HepG2 (cell line): Measurements from ENCODE around the gene ADAMTS15. TPM values are rescaled to one million over a fixed set of nuclear protein-coding genes. Genes with fewer than 3 reads are reported as not detected.

Experiments used
- ATAC-seq: fragments of 200-7000 bp; cut with Tn5 transposase; 3 replicates; pipeline ENCODE4 v1.9.1; 2020; ENCODE audit warnings: mild to moderate bottlenecking, moderate library complexity
- BruUV-seq: library from RNA; stranded (reverse); fragments of 400-500 nt; replicated peaks from 2 replicates; lab custom pipeline; 2021; lab: Mats Ljungman, UMichigan
- CTCF ChIA-PET: fragments of 300-600 bp; formaldehyde crosslinking; extraction: SDS; loops from one replicate; lab custom pipeline; 2021; ENCODE audit warnings: low total read pairs, inconsistent platforms, low intra/inter-chr PET ratio; lab: Yijun Ruan, JAX
- POLR2A ChIA-PET: fragments of 350-600 bp; sonication (Branson Sonifier 250); formaldehyde crosslinking; loops from one replicate; lab custom pipeline; 2020; ENCODE audit warnings: antibody characterized with exemption, inconsistent platforms; lab: Yijun Ruan, JAX
- DNase-seq: peaks from one replicate; pipeline ENCODE4 v3.0.0-alpha.2; 2015; ENCODE audit warnings: low spot score
- FAIRE-seq: peaks from 3 replicates; lab custom pipeline; 2011; peaks lifted over from hg19 to GRCh38; lab: Jason Lieb, UNC
- H2AFZ ChIP-seq: one replicate; pipeline ENCODE4 v1.6.1; 2011; ENCODE audit warnings: low read length, inconsistent platforms
- H3K27ac ChIP-seq: fragments of 300-600 bp; 3 replicates; pipeline ENCODE4 v1.8.0; 2011; ENCODE audit warnings: mixed run types, mild to moderate bottlenecking, mixed read lengths, low read length, inconsistent platforms; ENCODE audit not compliant: insufficient read depth; ENCODE audit errors: extremely low read length
- H3K27me3 ChIP-seq, 2 experiments: fragments of 200-600 bp in 1 of 2; 2 replicates in 1 of 2; 3 replicates in 1 of 2; pipeline versions ENCODE4 v1.6.0 to v1.8.0; 2011; ENCODE audit warnings: low read length in 2 of 2, mild to moderate bottlenecking in 2 of 2, moderate library complexity in 2 of 2, inconsistent platforms in 1 of 2; ENCODE audit not compliant: insufficient read depth in 2 of 2, control insufficient read depth in 1 of 2
- H3K36me3 ChIP-seq, 2 experiments: fragments of 200-600 bp in 1 of 2; replicated peaks in 1 of 2; 2 replicates in 1 of 2; 3 replicates in 1 of 2; pipeline versions ENCODE4 v1.5.1 to v1.8.0; 2011; ENCODE audit warnings: low read length in 2 of 2, inconsistent platforms in 1 of 2; ENCODE audit not compliant: insufficient read depth in 2 of 2, control insufficient read depth in 1 of 2
- H3K4me1 ChIP-seq: 2 replicates; pipeline ENCODE4 v1.5.1; 2012; ENCODE audit warnings: low read length, inconsistent platforms; ENCODE audit not compliant: insufficient read depth
- H3K4me2 ChIP-seq: 2 replicates; pipeline ENCODE4 v1.6.0; 2011; ENCODE audit warnings: low read depth, low read length, inconsistent platforms
- H3K4me3 ChIP-seq, 3 experiments: fragments of 200-600 bp in 1 of 3; sonication (generic), shearing (Covaris generic) in 1 of 3; replicated peaks in 1 of 3; 2 replicates each; pipeline ENCODE4 v1.5.1; 2011 to 2016; ENCODE audit warnings: low read length in 3 of 3, inconsistent platforms in 2 of 3, low read depth in 2 of 3, mild to moderate bottlenecking in 2 of 3, control low read depth in 1 of 3, mixed read lengths in 1 of 3; ENCODE audit not compliant: insufficient read depth in 1 of 3
- H3K79me2 ChIP-seq: one replicate; pipeline ENCODE4 v1.6.1; 2011; ENCODE audit warnings: low read length, inconsistent platforms; ENCODE audit not compliant: insufficient read depth
- H3K9ac ChIP-seq: 2 replicates; pipeline ENCODE4 v1.6.0; 2011; ENCODE audit warnings: mild to moderate bottlenecking, low read depth, low read length, inconsistent platforms; ENCODE audit not compliant: insufficient read depth
- H3K9me3 ChIP-seq: 2 replicates; pipeline ENCODE4 v1.5.1; 2012; ENCODE audit warnings: mild to moderate bottlenecking, low read length
- H4K20me1 ChIP-seq: 2 replicates; pipeline ENCODE4 v1.6.0; 2011; ENCODE audit warnings: inconsistent platforms, mild to moderate bottlenecking, low read length, moderate library complexity; ENCODE audit not compliant: insufficient read depth
- AGO2 ChIP-seq: fragments of 200-400 bp; formaldehyde crosslinking; optimal IDR thresholded peaks from 2 replicates; pipeline ENCODE3; 2017; ENCODE audit warnings: mild to moderate bottlenecking, low read depth, low read length, moderate library complexity
- ATF6 ChIP-seq: sonication (generic); formaldehyde crosslinking; conservative IDR thresholded peaks from 2 replicates; pipeline ENCODE4 v1.4.0; 2020; ENCODE audit warnings: missing genetic modification reagents
- DNMT3B ChIP-seq: conservative IDR thresholded peaks from 2 replicates; pipeline ENCODE4 v1.6.1; 2016; ENCODE audit warnings: missing biosample characterization, control low read depth
- POGK ChIP-seq: sonication (generic); formaldehyde crosslinking; conservative IDR thresholded peaks from 2 replicates; pipeline ENCODE4 v1.8.0; 2022; ENCODE audit warnings: mild to moderate bottlenecking, moderate library complexity, missing genetic modification reagents
- PRPF4 ChIP-seq: fragments of 200-400 bp; formaldehyde crosslinking; IDR thresholded peaks from 2 replicates; pipeline ENCODE4 v1.6.1; 2016; ENCODE audit warnings: low read length, low read depth; ENCODE audit not compliant: poor library complexity, severe bottlenecking
- RELA ChIP-seq: sonication (generic); formaldehyde crosslinking; IDR thresholded peaks from 2 replicates; pipeline ENCODE4 v1.4.0; 2020; ENCODE audit warnings: missing genetic modification reagents
- SIN3B ChIP-seq: fragments of 150-350 bp; IDR thresholded peaks from 2 replicates; pipeline ENCODE4 v1.6.1; 2014; ENCODE audit warnings: low read length
- TSC22D2 ChIP-seq: sonication (generic); formaldehyde crosslinking; IDR thresholded peaks from 2 replicates; pipeline ENCODE4 v1.5.1; 2020; ENCODE audit warnings: missing genetic modification reagents, mild to moderate bottlenecking, borderline replicate concordance
- ZNF274 ChIP-seq: sonication (generic); formaldehyde crosslinking; IDR thresholded peaks from 2 replicates; pipeline ENCODE4 v1.5.1; 2020; ENCODE audit warnings: mild to moderate bottlenecking, missing genetic modification reagents
- ZNF484 ChIP-seq: sonication (generic); formaldehyde crosslinking; IDR thresholded peaks from 2 replicates; pipeline ENCODE4 v1.5.1; 2020; ENCODE audit warnings: mild to moderate bottlenecking, low read depth, missing genetic modification reagents, borderline replicate concordance
- ZNF496 ChIP-seq: sonication (generic); formaldehyde crosslinking; IDR thresholded peaks from 2 replicates; pipeline ENCODE4 v1.8.1; 2023; ENCODE audit warnings: mild to moderate bottlenecking, moderate library complexity, missing genetic modification reagents; ENCODE audit not compliant: insufficient replicate concordance
- ZNF567 ChIP-seq: sonication (generic); formaldehyde crosslinking; IDR thresholded peaks from 2 replicates; pipeline ENCODE4 v1.8.1; 2023; ENCODE audit warnings: mild to moderate bottlenecking, missing genetic modification reagents, borderline replicate concordance
- ZNF607 ChIP-seq: sonication (generic); formaldehyde crosslinking; IDR thresholded peaks from 2 replicates; pipeline ENCODE4 v1.5.1; 2020; ENCODE audit warnings: missing genetic modification reagents, mild to moderate bottlenecking, borderline replicate concordance
- WGBS: methylation state at CpG from one replicate; pipeline ENCODE4 v1.1.6; 2017; ENCODE audit warnings: low lambda C conversion rate; 5-methylcytosine and 5-hydroxymethylcytosine counted together
- in situ Hi-C: cut with HindIII; loops from 2 replicates; pipeline ENCODE4 v1.10.0; 2017; ENCODE audit warnings: low pct_unique_long_range_greater_than_20kb; ENCODE audit not compliant: extremely low pct_ligation_motif_present
- intact Hi-C: fragments of 100-400 bp; cut with micrococcal nuclease; formaldehyde crosslinking; loops from one replicate; pipeline ENCODE4 v1.10.0; 2022; ENCODE audit not compliant: unreplicated experiment
- polyA plus RNA-seq, 8 experiments: library from polyadenylated mRNA; depleted of rRNA in 3 of 8; stranded (reverse) in 7 of 8; unstranded in 1 of 8; fragments of >200 nt; fragmentation: Illumina TruSeq in 4 of 8; extraction: Trizol in 4 of 8; gene quantifications; 2 replicates each; pipeline versions ENCODE4 v1.2.1 to v1.2.3, GENCODE V29; 2011 to 2016; ENCODE audit warnings: low read depth in 4 of 8, missing spikeins in 1 of 8, mixed read lengths in 1 of 8; ENCODE audit not compliant: insufficient read depth in 1 of 8
- total RNA-seq, 5 experiments: library from RNA; depleted of rRNA; stranded (reverse); fragments of >200 nt; fragmentation: Illumina TruSeq; extraction: Trizol; gene quantifications; 2 replicates each; pipeline ENCODE4 v1.2.3, GENCODE V29; 2016; ENCODE audit warnings: low read depth in 1 of 5
- TF ChIP-seq, protein P1 (sequence below), 2 experiments: fragments of 450-650 bp in 1 of 2; sonication (generic) in 1 of 2; formaldehyde crosslinking; IDR thresholded peaks; 2 replicates each; pipeline versions ENCODE4 v1.5.0 to v1.8.0; 2020 to 2022; ENCODE audit warnings: mild to moderate bottlenecking in 1 of 2, missing genetic modification reagents in 1 of 2
- TF ChIP-seq, protein P2 (sequence below): sonication (generic); formaldehyde crosslinking; IDR thresholded peaks from 2 replicates; pipeline ENCODE4 v1.4.0; 2020; ENCODE audit warnings: low read depth, mild to moderate bottlenecking, missing genetic modification reagents
- TF ChIP-seq, protein P3 (sequence below): IDR thresholded peaks from 2 replicates; pipeline ENCODE4 v1.6.1; 2016; ENCODE audit warnings: missing biosample characterization, missing genetic modification reagents, low read depth

The ADAMTS15 gene
- total and polyA plus RNA-seq, 2 of the 13 experiments (the other 11 are each of a cell fraction or from before 2014, with no cell fraction given): 0.01 to 0.02 TPM

- Histone ChIP-seq H3K4me2 (peak overlapping the region; percentile 67), H3K27ac (no peak overlapping the region), H3K36me3 (no peaks in the 10 kb centered on the region), H3K4me3 (peak overlapping the region in 1 of 3 experiments; percentile 63; a peak in 1 of 6 replicates), H4K20me1 (no peaks in the 10 kb centered on the region), H3K27me3 (peaks cover 4 to 39% of the 10 kb centered on the region in 2 experiments; a peak in 2 of 5 replicates), H3K9ac (no peak overlapping the region), H3K9me3 (no peaks in the 10 kb centered on the region), H3K79me2 (no peaks in the 10 kb centered on the region), H3K4me1 (no peaks in the 10 kb centered on the region), H2AFZ (no peak overlapping the region)
- 22% methylated on average over 4 of the region's 11 CpGs for WGBS
- ATAC-seq: no peak
- TF ChIP-seq, protein P1, sequence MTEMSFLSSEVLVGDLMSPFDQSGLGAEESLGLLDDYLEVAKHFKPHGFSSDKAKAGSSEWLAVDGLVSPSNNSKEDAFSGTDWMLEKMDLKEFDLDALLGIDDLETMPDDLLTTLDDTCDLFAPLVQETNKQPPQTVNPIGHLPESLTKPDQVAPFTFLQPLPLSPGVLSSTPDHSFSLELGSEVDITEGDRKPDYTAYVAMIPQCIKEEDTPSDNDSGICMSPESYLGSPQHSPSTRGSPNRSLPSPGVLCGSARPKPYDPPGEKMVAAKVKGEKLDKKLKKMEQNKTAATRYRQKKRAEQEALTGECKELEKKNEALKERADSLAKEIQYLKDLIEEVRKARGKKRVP (CRISPR knock-in tag; IDR thresholded peaks at IDR 0.05): no peak
- TF ChIP-seq AGO2 (no peak), RELA (CRISPR knock-in tag) (no peak), ATF6 (CRISPR knock-in tag) (no peak), ZNF567 (CRISPR knock-in tag) (no peak), ZNF496 (no peak), PRPF4 (no peak), DNMT3B (CRISPR knock-in tag) (no peak), SIN3B (no peak), POGK (no peak), TSC22D2 (CRISPR knock-in tag) (no peak), ZNF484 (CRISPR knock-in tag) (no peak), ZNF607 (CRISPR knock-in tag) (no peak), ZNF274 (no peak)
- TF ChIP-seq, protein P2, sequence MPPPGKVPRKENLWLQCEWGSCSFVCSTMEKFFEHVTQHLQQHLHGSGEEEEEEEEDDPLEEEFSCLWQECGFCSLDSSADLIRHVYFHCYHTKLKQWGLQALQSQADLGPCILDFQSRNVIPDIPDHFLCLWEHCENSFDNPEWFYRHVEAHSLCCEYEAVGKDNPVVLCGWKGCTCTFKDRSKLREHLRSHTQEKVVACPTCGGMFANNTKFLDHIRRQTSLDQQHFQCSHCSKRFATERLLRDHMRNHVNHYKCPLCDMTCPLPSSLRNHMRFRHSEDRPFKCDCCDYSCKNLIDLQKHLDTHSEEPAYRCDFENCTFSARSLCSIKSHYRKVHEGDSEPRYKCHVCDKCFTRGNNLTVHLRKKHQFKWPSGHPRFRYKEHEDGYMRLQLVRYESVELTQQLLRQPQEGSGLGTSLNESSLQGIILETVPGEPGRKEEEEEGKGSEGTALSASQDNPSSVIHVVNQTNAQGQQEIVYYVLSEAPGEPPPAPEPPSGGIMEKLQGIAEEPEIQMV (CRISPR knock-in tag): no peak
- TF ChIP-seq, protein P3, sequence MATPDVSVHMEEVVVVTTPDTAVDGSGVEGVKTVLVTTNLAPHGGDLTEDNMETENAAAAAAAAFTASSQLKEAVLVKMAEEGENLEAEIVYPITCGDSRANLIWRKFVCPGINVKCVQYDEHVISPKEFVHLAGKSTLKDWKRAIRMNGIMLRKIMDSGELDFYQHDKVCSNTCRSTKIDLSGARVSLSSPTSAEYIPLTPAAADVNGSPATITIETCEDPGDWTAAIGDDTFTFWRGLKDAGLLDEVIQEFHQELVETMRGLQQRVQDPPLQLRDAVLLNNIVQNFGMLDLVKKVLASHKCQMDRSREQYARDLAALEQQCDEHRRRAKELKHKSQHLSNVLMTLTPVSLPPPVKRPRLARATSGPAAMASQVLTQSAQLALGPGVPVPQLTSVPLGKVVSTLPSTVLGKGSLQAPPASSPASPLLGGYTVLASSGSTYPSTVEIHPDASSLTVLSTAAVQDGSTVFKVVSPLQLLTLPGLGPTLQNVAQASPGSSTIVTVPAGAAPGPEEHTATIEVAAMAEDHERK (CRISPR knock-in tag): no peak
- DNase-seq: no peak
- in situ Hi-C loops: no loop called here
- FAIRE-seq: no peak
- BruUV-seq: no TSS peak
- ChIA-PET POLR2A (no interaction called here), CTCF (no interaction called here)
- intact Hi-C loops: no loop called here
Measured at GRCh38 chr11:130448039-130448415, 418 bp upstream of the ADAMTS15 start.
